MM.1S (cell line): ENCODE results near the gene GDF7.

Source experiments
- DNase-seq: peaks from one replicate; pipeline ENCODE4 v3.0.0-alpha.2; 2015
- H2AFZ ChIP-seq: fragments of 300-600 bp; sonication (generic); 2 replicates; pipeline ENCODE4 v1.6.0; 2016; ENCODE audit warnings: antibody characterized with exemption, low read length
- H3F3A ChIP-seq: fragments of 300-600 bp; sonication (generic); 2 replicates; pipeline ENCODE4 v1.6.1; 2016; ENCODE audit warnings: mild to moderate bottlenecking, antibody characterized with exemption, low read length, moderate library complexity, mixed read lengths; ENCODE audit not compliant: insufficient read depth
- H3K27ac ChIP-seq: fragments of 300-600 bp; sonication (generic); 2 replicates; pipeline ENCODE4 v1.5.1; 2016; ENCODE audit warnings: mild to moderate bottlenecking, low read length
- H3K27me3 ChIP-seq: fragments of 300-600 bp; sonication (generic); replicated peaks from 2 replicates; pipeline ENCODE4 v1.6.0; 2016; ENCODE audit warnings: low read length; ENCODE audit not compliant: insufficient read depth
- H3K36me3 ChIP-seq: fragments of 300-600 bp; sonication (generic); replicated peaks from 2 replicates; pipeline ENCODE4 v1.6.1; 2016; ENCODE audit warnings: mild to moderate bottlenecking, low read length, mixed read lengths; ENCODE audit not compliant: insufficient read depth
- H3K4me1 ChIP-seq: fragments of 300-600 bp; sonication (generic); 2 replicates; pipeline ENCODE4 v1.6.1; 2016; ENCODE audit warnings: low read length, mixed read lengths
- H3K4me2 ChIP-seq: fragments of 300-600 bp; sonication (generic); 2 replicates; pipeline ENCODE4 v1.6.0; 2016; ENCODE audit warnings: low read depth, low read length
- H3K4me3 ChIP-seq: fragments of 300-600 bp; sonication (generic); 2 replicates; pipeline ENCODE4 v1.5.1; 2016; ENCODE audit warnings: low read length, mixed read lengths
- H3K79me2 ChIP-seq: fragments of 300-600 bp; sonication (generic); 2 replicates; pipeline ENCODE4 v1.6.1; 2016; ENCODE audit warnings: mixed run types, low read length, mixed read lengths
- H3K9ac ChIP-seq: fragments of 300-600 bp; sonication (generic); 2 replicates; pipeline ENCODE4 v1.6.1; 2016; ENCODE audit warnings: low read length, mixed read lengths
- H3K9me2 ChIP-seq: fragments of 300-600 bp; sonication (generic); replicated peaks from 2 replicates; pipeline ENCODE4 v1.6.1; 2016; ENCODE audit warnings: mild to moderate bottlenecking, low read length, mixed read lengths; ENCODE audit not compliant: insufficient read depth
- H3K9me3 ChIP-seq: fragments of 300-600 bp; sonication (generic); replicated peaks from 2 replicates; pipeline ENCODE4 v1.6.1; 2016; ENCODE audit warnings: mild to moderate bottlenecking, low read length, mixed read lengths; ENCODE audit not compliant: insufficient read depth
- H4K20me1 ChIP-seq: fragments of 300-600 bp; sonication (generic); 2 replicates; pipeline ENCODE4 v1.6.1; 2016; ENCODE audit warnings: mild to moderate bottlenecking, low read length, moderate library complexity, mixed read lengths; ENCODE audit not compliant: insufficient read depth
- CTCF ChIP-seq: fragments of 300-600 bp; sonication (generic); IDR thresholded peaks from 2 replicates; pipeline ENCODE4 v1.5.1; 2016; ENCODE audit warnings: antibody characterized with exemption, low read length, mixed read lengths
- EZH2 ChIP-seq: fragments of 300-600 bp; sonication (generic); optimal IDR thresholded peaks from 2 replicates; pipeline ENCODE3; 2017; ENCODE audit warnings: low read depth, mild to moderate bottlenecking, antibody characterized with exemption, low read length, mixed read lengths
- EZH2phosphoT487 ChIP-seq: fragments of 300-600 bp; sonication (generic); IDR thresholded peaks from 2 replicates; pipeline ENCODE4 v1.6.1; 2018; ENCODE audit warnings: antibody characterized with exemption, low read length

The GDF7 gene

GRCh38 chr2:20626698-20627513 lies 40.0 kb upstream of the GDF7 start:
- Histone ChIP-seq H3K4me1 (no peaks in the 10 kb centered on the region), H3K79me2 (no peaks in the 10 kb centered on the region), H3K9me3 (no peaks in the 10 kb centered on the region), H3K27me3 (no peaks in the 10 kb centered on the region), H4K20me1 (no peaks in the 10 kb centered on the region), H3K4me3 (no peak overlapping the region), H3K27ac (no peak overlapping the region), H3K9me2 (no peaks in the 10 kb centered on the region), H3K36me3 (no peaks in the 10 kb centered on the region), H3F3A (no peaks in the 10 kb centered on the region), H3K4me2 (no peak overlapping the region), H2AFZ (no peak overlapping the region), H3K9ac (no peak overlapping the region)
- DNase-seq: no peak
- TF ChIP-seq CTCF: no peak
- TF ChIP-seq EZH2phosphoT487: no peak
- TF ChIP-seq EZH2: no peak

GRCh38 chr2:20627712-20628380 lies 39.1 kb upstream of the GDF7 start:
- peaks cover under 1% of the 10 kb centered on the region for H3K4me1 ChIP-seq
- no peaks in the 10 kb centered on the region for H3K27me3 ChIP-seq
- no peaks in the 10 kb centered on the region for H4K20me1 ChIP-seq
- no peak overlapping the region for H3K4me3 ChIP-seq
- H3K9me2 ChIP-seq: no peaks in the 10 kb centered on the region
- H3K36me3 ChIP-seq: no peaks in the 10 kb centered on the region
- peaks cover under 1% of the 10 kb centered on the region; the same call in 1 of the 2 replicates for H3F3A ChIP-seq
- no peak overlapping the region for H3K27ac ChIP-seq
- TF ChIP-seq CTCF (no peak), EZH2phosphoT487 (no peak), EZH2 (no peak)
- no peak overlapping the region for H3K4me2 ChIP-seq
- no peaks in the 10 kb centered on the region for H3K79me2 ChIP-seq
- no peak for DNase-seq
- no peaks in the 10 kb centered on the region for H3K9me3 ChIP-seq
- no peak overlapping the region for H2AFZ ChIP-seq
- H3K9ac ChIP-seq: no peak overlapping the region

- Histone ChIP-seq H2AFZ (no peak overlapping the region), H3K79me2 (no peaks in the 10 kb centered on the region), H3K4me2 (no peak overlapping the region), H3K4me1 (peaks cover 12% of the 10 kb centered on the region), H3K9me3 (no peaks in the 10 kb centered on the region), H3K4me3 (no peak overlapping the region), H3K9ac (no peak overlapping the region), H3K27ac (no peak overlapping the region), H3K36me3 (no peaks in the 10 kb centered on the region), H4K20me1 (no peaks in the 10 kb centered on the region), H3K27me3 (no peaks in the 10 kb centered on the region), H3F3A (peaks cover 7% of the 10 kb centered on the region; the same call in 1 of the 2 replicates), H3K9me2 (no peaks in the 10 kb centered on the region)
- DNase-seq: no peak
- TF ChIP-seq CTCF (no peak), EZH2 (no peak), EZH2phosphoT487 (no peak)
These were observed 37.8 kb upstream of the GDF7 start for GRCh38 chr2:20629181-20629580.
